ENCODE results near the gene GRAMD1A.

GRAMD1A gene

GRCh38 chr19:34999498-35000337 lies at the start of gene GRAMD1A:
GRAMD1A (plus strand) TSS chr19:35000323; CDS start chr19:35000479, 156 bp downstream.
- H3K9ac ChIP-seq (ENCODE audit: low read length): peak within 1 kb of the TSS; percentile 87
- peaks cover 27% of the 10 kb centered on the region for H3K4me1 ChIP-seq (ENCODE audit: control insufficient read depth, insufficient read depth, low read length)
- H3K27me3 ChIP-seq (ENCODE audit: control insufficient read depth, insufficient read depth, low read length): no peaks in the 10 kb centered on the region
- peak within 1 kb of the TSS; percentile 83 for H3K27ac ChIP-seq (ENCODE audit: low read depth, low read length)
- H3K9me3 ChIP-seq (ENCODE audit: control insufficient read depth, insufficient read depth, low read depth, low read length): 0 out of 2 replicates have a peak, but pooled peaks cover 5% of the 10 kb centered on the region
- H3K4me3 ChIP-seq (ENCODE audit: low read depth, low read length): peak within 1 kb of the TSS; percentile 96
- H3K36me3 ChIP-seq (ENCODE audit: control insufficient read depth, insufficient read depth, low read length): peaks cover 17% of the 10 kb centered on the region

- Histone ChIP-seq H3K9ac (ENCODE audit: low read length) (no peak overlapping the region), H3K4me3 (ENCODE audit: low read depth, low read length) (no peak overlapping the region), H3K9me3 (ENCODE audit: control insufficient read depth, insufficient read depth, low read depth, low read length) (peaks cover 58% of the 10 kb centered on the region), H3K27ac (ENCODE audit: low read depth, low read length) (no peak overlapping the region), H3K36me3 (ENCODE audit: control insufficient read depth, insufficient read depth, low read length) (peaks cover 24% of the 10 kb centered on the region), H3K4me1 (ENCODE audit: control insufficient read depth, insufficient read depth, low read length) (no peaks in the 10 kb centered on the region), H3K27me3 (ENCODE audit: control insufficient read depth, insufficient read depth, low read length) (no peaks in the 10 kb centered on the region)
Measured at GRCh38 chr19:34953092-34953491, 47.0 kb upstream of the GRAMD1A start.

GRCh38 chr19:34957830-34958751 lies 42.0 kb upstream of the GRAMD1A start:
- Histone ChIP-seq H3K9me3 (ENCODE audit: control insufficient read depth, insufficient read depth, low read depth, low read length) (peaks cover 80% of the 10 kb centered on the region), H3K36me3 (ENCODE audit: control insufficient read depth, insufficient read depth, low read length) (peaks cover 57% of the 10 kb centered on the region), H3K27me3 (ENCODE audit: control insufficient read depth, insufficient read depth, low read length) (peaks cover 3% of the 10 kb centered on the region; the same call in 1 of the 2 replicates), H3K9ac (ENCODE audit: low read length) (no peak overlapping the region), H3K4me3 (ENCODE audit: low read depth, low read length) (0 out of 2 replicates have a peak overlapping the region, but pooled peaks have one; percentile 7), H3K27ac (ENCODE audit: low read depth, low read length) (no peak overlapping the region), H3K4me1 (ENCODE audit: control insufficient read depth, insufficient read depth, low read length) (peaks cover 4% of the 10 kb centered on the region; the same call in 1 of the 2 replicates)

- Histone ChIP-seq H3K9ac (ENCODE audit: low read length) (no peak overlapping the region), H3K27me3 (ENCODE audit: control insufficient read depth, insufficient read depth, low read length) (peaks cover 3% of the 10 kb centered on the region; the same call in 1 of the 2 replicates), H3K36me3 (ENCODE audit: control insufficient read depth, insufficient read depth, low read length) (peaks cover 57% of the 10 kb centered on the region), H3K9me3 (ENCODE audit: control insufficient read depth, insufficient read depth, low read depth, low read length) (peaks cover 72% of the 10 kb centered on the region), H3K27ac (ENCODE audit: low read depth, low read length) (no peak overlapping the region), H3K4me1 (ENCODE audit: control insufficient read depth, insufficient read depth, low read length) (peaks cover 4% of the 10 kb centered on the region; the same call in 1 of the 2 replicates), H3K4me3 (ENCODE audit: low read depth, low read length) (no peak overlapping the region)
Measured at GRCh38 chr19:34959021-34959420, 41.1 kb upstream of the GRAMD1A start.

- H3K9ac ChIP-seq (ENCODE audit: low read length): no peak overlapping the region
- H3K4me3 ChIP-seq (ENCODE audit: low read depth, low read length): no peak overlapping the region
- peaks cover 4% of the 10 kb centered on the region; the same call in 1 of the 2 replicates for H3K4me1 ChIP-seq (ENCODE audit: control insufficient read depth, insufficient read depth, low read length)
- H3K27me3 ChIP-seq (ENCODE audit: control insufficient read depth, insufficient read depth, low read length): peaks cover 3% of the 10 kb centered on the region; the same call in 1 of the 2 replicates
- no peak overlapping the region for H3K27ac ChIP-seq (ENCODE audit: low read depth, low read length)
- H3K36me3 ChIP-seq (ENCODE audit: control insufficient read depth, insufficient read depth, low read length): peaks cover 57% of the 10 kb centered on the region
- H3K9me3 ChIP-seq (ENCODE audit: control insufficient read depth, insufficient read depth, low read depth, low read length): peaks cover 68% of the 10 kb centered on the region
Measured at GRCh38 chr19:34960103-34960805, 39.9 kb upstream of the GRAMD1A start.

GRCh38 chr19:34960940-34961679 lies 39.0 kb upstream of the GRAMD1A start:
- Histone ChIP-seq H3K4me3 (ENCODE audit: low read depth, low read length) (no peak overlapping the region), H3K9ac (ENCODE audit: low read length) (no peak overlapping the region), H3K9me3 (ENCODE audit: control insufficient read depth, insufficient read depth, low read depth, low read length) (peaks cover 62% of the 10 kb centered on the region), H3K27me3 (ENCODE audit: control insufficient read depth, insufficient read depth, low read length) (peaks cover 3% of the 10 kb centered on the region; the same call in 1 of the 2 replicates), H3K36me3 (ENCODE audit: control insufficient read depth, insufficient read depth, low read length) (peaks cover 53% of the 10 kb centered on the region), H3K27ac (ENCODE audit: low read depth, low read length) (no peak overlapping the region), H3K4me1 (ENCODE audit: control insufficient read depth, insufficient read depth, low read length) (peaks cover 4% of the 10 kb centered on the region; the same call in 1 of the 2 replicates)

GRCh38 chr19:34961775-34962686 lies 38.1 kb upstream of the GRAMD1A start:
- Histone ChIP-seq H3K27me3 (ENCODE audit: control insufficient read depth, insufficient read depth, low read length) (peaks cover 3% of the 10 kb centered on the region; the same call in 1 of the 2 replicates), H3K36me3 (ENCODE audit: control insufficient read depth, insufficient read depth, low read length) (peaks cover 44% of the 10 kb centered on the region), H3K9ac (ENCODE audit: low read length) (no peak overlapping the region), H3K4me3 (ENCODE audit: low read depth, low read length) (peak overlapping the region; percentile 71; the same call in 1 of the 2 replicates), H3K9me3 (ENCODE audit: control insufficient read depth, insufficient read depth, low read depth, low read length) (peaks cover 61% of the 10 kb centered on the region), H3K27ac (ENCODE audit: low read depth, low read length) (no peak overlapping the region), H3K4me1 (ENCODE audit: control insufficient read depth, insufficient read depth, low read length) (peaks cover 4% of the 10 kb centered on the region; the same call in 1 of the 2 replicates)

GRCh38 chr19:34962687-34963572 lies 37.2 kb upstream of the GRAMD1A start:
- Histone ChIP-seq H3K4me1 (ENCODE audit: control insufficient read depth, insufficient read depth, low read length) (peaks cover 4% of the 10 kb centered on the region; the same call in 1 of the 2 replicates), H3K9ac (ENCODE audit: low read length) (peak overlapping the region; percentile 63), H3K27ac (ENCODE audit: low read depth, low read length) (no peak overlapping the region), H3K27me3 (ENCODE audit: control insufficient read depth, insufficient read depth, low read length) (peaks cover 3% of the 10 kb centered on the region; the same call in 1 of the 2 replicates), H3K4me3 (ENCODE audit: low read depth, low read length) (peak overlapping the region; percentile 71), H3K9me3 (ENCODE audit: control insufficient read depth, insufficient read depth, low read depth, low read length) (peaks cover 59% of the 10 kb centered on the region), H3K36me3 (ENCODE audit: control insufficient read depth, insufficient read depth, low read length) (peaks cover 35% of the 10 kb centered on the region)

Data from HUES6 (cell line).